Right ventricle myocardium superior (tissue), 1 donor: ENCODE results near the gene ADAMTS17. TPM values are rescaled to one million over a fixed set of nuclear protein-coding genes. Genes with fewer than 3 reads are reported as not detected.
A peak's percentile ranks its signal among the peaks of the same experiment; 100 is the strongest.

Source experiments
- ATAC-seq: fragments of 200-7000 bp; cut with Tn5 transposase; one replicate; pipeline ENCODE4 v1.9.1; 2020; ENCODE audit warnings: mild to moderate bottlenecking; ENCODE audit not compliant: poor library complexity
- DNase-seq: peaks from one replicate; pipeline ENCODE4 v3.0.0-alpha.2; 2020
- intact Hi-C: fragments of 100-400 bp; cut with DNase I; formaldehyde crosslinking; loops from one replicate; pipeline ENCODE4 v1.11.2; 2022
- total RNA-seq: library from RNA; stranded (reverse); fragmentation: NEBNext Ultra II Directional; extraction: Animal tissue kit (Norgen Biotek cat#: 25700); gene quantifications from one replicate; pipeline ENCODE4 v1.2.1, GENCODE V29; 2021
- donor health status: DM: no; HTN: yes; CAD: no; lungs with severe emphysema.

ADAMTS17 gene
- total RNA-seq, 1 donor from 2014 or later, result 1.7 TPM

- intact Hi-C loops, result no loop called here
- ATAC-seq (no peak), DNase-seq (no peak)
Observed at GRCh38 chr15:100244796-100245486, 96.8 kb downstream of the ADAMTS17 start.

GRCh38 chr15:100242989-100243388 is 98.8 kb downstream of the ADAMTS17 start:
- intact Hi-C loops, result no loop called here
- DNase-seq (no peak), ATAC-seq (no peak)

DNA sequence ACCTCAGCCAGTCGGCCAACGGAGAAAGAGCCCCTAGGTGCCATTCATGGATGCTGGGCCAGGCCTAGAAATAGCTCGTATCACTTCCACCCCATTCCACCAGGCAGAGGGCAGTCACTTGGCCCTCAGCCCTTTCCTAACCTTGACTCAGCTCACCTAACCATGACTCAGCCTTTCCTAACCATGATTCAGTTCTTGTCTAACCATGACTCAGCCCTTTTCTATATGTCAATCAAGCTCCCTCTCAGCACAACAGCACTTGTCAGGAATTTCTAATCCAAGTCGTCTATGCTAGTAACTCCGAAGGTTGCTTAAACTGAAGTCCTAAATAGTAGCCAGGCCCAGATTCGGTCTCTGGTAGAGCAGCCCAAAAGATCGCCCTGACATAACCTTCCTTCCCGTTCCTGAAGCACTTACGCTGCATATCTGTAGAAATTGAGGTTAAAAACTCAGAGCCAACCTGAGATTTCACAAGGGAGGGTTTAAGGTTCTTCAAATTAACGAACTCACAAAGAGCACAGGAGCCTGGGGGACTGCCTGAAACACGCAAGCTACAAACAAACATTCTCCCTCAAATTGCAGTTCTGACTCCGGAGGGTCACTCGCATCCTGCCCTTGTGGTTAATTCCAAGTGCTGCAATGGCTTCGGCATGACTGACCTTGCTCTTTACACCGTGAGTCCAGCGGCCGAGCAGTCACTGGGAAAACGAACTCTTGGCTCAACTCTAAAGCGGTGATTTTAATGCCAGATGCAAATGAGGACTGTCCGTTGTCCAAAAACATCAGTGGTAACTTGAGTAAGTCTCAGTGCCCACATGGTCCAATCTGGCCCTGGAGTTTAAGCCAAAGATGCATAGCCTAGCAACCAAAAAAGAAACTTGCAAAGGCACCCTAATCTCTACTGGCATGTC is 99.9 kb downstream of the ADAMTS17 start:
- ATAC-seq (peak; percentile 48), DNase-seq (no peak)
- intact Hi-C loops, result no loop called here

DNA sequence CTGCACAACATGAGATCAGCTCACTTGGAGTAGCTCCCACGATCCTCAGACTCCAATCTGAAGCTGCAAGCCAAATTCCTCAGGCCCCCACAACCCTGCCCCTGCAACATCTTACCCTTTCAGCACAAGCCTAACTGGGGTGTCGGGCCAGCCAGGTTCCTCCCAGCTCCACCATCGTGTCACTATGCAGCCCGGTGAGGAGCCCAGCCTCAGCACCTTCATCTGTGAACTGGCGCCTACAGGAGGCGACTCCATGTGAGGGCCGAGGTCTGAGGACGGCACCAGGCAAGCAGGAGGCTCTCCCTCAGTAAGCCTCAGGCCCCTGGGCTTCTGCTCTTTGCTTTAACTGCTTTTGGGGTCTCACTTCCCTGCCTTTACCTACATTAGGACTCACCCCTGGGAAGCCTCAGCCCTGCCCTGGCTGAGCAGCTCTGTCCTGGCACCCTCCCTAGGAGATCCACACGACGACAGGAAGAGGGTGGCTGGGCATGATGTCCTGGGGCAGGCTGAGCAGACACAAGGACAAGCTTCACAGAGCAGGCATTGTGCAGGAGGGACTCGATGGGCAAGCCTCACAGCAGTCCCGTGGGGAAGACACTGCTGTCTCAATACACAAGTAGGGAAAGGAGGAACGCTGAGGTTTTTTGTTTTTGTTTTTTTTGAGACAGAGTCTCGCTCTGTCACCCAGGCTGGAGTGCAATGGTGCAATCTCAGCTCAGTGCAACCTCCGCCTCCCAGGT is 104.6 kb downstream of the ADAMTS17 start:
- DNase-seq (no peak), ATAC-seq (no peak)
- intact Hi-C loops, result no loop called here

GRCh38 chr15:100235030-100235617 is 106.7 kb downstream of the ADAMTS17 start:
- DNase-seq (peak; percentile 54), ATAC-seq (peak; percentile 69)
- intact Hi-C loops, result no loop called here

- DNase-seq, result peak; percentile 79
- peak; percentile 92 for ATAC-seq
- intact Hi-C loops, result no loop called here
Observed at GRCh38 chr15:100234158-100235029, 107.4 kb downstream of the ADAMTS17 start.

DNA sequence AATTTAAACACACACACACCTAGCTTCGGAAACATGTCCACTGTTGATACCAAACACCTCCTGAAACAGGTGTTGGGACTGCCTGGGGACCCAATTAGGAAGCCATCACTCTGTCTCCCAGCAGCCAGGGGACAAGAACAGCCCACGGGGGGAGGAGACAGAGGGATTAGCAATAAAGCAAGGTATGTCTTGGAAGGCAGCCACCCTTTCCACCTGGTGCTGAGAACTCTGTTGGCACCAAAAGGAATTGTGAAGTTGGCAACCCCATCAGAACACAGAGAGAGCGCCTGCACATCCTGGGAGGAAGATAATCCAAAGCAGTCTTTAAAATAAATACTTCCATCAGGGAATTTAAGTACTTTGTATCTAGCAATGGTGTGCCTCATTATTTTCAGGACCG is 111.0 kb downstream of the ADAMTS17 start:
- ATAC-seq (no peak), DNase-seq (no peak)
- intact Hi-C loops, result no loop called here

DNA sequence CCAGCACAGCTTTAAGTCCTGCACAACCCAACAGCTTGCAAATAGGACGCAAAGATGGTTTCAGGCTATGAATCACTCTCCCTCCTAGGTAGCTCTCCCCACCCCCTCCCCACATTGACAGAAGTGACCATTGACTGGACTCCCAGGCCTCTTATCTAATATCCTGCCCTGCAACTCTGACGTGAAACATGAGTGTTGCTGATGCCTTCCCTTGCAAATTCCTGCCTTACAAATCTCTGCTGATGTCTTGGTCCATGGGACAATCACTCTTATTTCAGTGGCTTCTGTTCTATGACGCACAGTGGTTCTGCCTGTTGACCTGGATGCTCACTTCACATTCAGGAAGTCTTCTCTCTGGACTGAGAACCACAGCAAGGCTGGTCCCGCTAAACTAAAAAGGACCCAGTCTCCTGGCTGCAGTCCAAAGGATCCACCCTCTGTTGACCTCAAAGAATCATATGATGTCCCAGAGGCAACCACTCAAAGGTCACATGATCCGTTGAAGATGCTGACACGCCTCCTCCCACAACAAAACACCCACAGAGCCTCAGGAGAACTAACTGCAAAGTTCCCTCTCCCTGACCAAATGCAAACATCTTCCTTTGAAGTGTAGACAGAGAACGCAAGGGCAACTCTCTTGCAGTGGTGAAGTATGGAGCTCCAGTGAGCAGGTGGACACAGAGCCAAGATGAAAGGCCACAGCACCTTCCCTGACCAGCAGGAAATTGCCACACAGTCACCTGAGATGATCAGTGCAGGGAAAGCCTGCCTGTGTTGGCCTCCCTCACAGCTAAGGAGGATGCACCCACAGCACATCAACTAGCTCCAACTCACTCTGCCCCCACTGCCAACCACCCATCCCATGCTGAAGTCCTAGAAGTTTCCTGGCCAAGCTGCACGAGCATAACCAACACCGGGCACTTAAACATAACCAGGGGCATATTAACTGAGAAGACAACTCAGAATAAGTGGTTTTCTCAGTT is 112.3 kb downstream of the ADAMTS17 start:
- ATAC-seq (no peak), DNase-seq (no peak)
- intact Hi-C loops, result no loop called here

GRCh38 chr15:100227781-100228180 is 114.0 kb downstream of the ADAMTS17 start:
- intact Hi-C loops, result no loop called here
- ATAC-seq (no peak), DNase-seq (no peak)

DNA sequence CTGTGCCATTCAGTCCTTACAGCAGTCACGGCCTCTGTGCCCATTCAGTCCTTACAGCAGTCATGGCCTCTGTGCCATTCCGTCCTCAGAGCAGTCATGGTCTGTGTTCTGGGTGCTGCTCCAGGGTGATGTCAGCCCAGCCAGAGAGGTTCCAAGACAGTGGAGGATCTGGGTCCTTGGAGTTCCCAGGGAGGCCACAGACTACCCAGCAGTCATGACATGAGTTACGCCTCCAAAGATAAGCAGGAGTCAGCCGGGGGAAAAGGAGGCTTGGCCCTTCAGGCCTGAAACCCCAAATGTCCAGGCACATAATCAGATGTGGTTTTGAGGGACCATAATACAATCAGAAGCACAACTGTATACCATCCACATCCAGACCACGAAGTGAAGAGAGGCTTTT is 115.7 kb downstream of the ADAMTS17 start:
- intact Hi-C loops, result no loop called here
- DNase-seq, result no peak
- ATAC-seq, result no peak

DNA sequence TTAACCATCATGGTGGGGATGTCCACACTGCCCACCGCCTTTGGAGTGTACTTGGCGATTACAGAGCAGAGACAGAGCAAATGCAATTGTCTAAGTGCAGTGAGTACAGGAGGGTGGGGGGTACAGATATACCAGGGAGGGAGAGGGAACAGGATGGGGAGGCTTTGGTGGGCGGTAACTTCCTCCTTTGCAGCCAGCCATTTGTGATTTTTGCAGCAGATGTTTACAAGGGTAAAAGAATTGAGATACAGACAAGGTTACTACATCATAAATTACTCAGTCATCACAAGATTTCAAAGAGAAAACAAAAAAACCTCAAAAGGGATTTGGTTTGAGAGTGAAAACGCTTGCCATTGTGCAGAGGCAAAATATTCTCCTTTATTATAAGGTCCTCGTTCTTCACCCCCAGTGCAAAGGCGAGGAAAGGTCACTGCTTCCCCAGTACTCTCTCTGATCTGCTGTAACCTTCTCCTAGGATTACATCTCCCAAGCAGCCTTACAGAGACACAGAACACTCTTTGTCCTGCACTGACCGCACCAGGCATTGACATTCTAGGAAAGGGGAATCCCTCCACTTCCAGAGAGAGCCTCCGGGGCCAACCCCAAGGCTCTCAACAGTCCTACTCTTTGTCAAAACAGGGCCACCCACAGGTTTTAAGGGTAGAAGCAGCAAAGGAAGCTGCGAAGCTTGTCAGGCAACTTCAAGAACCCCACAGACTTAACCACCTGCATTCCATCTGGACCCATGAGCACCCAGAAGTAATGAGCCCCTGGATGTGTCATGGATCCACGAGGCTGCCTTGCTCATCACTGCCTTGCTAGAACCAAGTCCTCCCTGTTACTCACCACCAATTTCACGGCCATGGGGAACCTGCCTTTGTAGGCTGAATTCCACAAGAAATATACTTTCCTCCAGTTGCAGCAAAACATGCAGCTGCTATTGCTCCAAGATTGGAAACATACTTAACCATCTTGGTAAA is 117.3 kb downstream of the ADAMTS17 start:
- intact Hi-C loops, result no loop called here
- no peak for DNase-seq
- no peak for ATAC-seq

DNA sequence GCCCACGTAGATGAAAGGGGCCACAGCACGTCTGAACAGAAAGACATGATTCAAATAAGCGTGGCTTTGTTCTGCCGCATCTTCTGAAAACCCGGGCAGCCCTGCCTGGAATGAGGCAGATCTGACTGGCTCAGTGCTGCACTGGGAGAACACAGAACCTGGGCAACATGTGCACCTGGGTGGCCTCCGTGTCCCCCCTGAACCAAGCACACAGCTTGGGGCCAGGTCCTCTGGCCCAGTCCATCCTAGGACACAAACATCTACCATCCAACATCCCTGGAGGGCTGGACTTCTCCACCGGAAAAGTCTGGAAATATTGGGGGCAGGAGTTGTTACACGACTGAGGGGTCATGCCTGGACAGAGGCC is 119.4 kb downstream of the ADAMTS17 start:
- no peak for DNase-seq

DNA sequence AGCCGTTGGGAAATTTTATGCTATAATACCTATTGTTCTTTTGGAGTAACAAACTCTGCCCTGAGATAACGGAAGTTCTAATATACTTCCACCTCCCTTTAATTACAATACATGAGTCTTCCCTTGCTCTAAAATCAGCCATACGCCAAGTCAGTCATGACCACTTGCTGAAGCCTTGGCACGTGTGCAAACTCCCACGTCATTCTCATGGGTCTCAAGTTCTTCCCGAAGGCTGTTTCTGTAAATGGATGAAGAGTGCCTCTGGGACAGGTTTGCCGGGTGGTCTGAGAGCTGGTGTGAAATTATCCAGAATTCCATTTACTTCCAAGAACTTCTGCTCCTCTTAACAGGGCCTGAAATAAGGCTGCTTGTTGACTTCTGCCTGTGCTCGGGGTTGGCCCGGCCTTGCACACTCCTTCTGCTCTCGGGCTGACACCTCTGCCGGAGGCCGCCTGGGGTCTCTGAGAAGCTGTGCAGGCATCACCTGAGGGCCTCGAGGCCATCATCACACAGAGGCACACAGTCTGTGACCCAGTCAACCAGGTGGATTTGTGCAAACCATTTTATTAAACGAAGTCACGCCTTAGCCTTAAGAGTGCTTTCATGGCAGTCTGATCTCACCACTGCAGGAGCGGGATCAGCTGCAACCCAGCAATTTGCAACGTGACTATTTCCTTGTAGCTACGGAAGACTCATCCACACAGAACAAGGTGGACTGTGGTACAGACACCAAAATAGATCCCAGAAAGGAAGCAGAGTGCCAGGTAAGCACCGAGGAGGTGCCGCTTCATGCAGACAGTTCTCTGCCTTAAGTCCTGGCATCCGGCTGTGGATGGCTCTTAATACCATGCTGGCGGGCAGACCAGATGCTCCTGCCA is 120.1 kb downstream of the ADAMTS17 start:
- DNase-seq, result no peak
- ATAC-seq, result peak; percentile 31
- intact Hi-C loops, result no loop called here

More for the DNA sequence above, 119.4 kb downstream of the ADAMTS17 start:
- intact Hi-C loops, result no loop called here
- no peak for ATAC-seq

GRCh38 chr15:100220058-100220768 is 121.6 kb downstream of the ADAMTS17 start:
- ATAC-seq (no peak), DNase-seq (no peak)
- intact Hi-C loops, result no loop called here
